Stimulated activated CD4-positive, alpha-beta T cell treated with anti-CD3 and anti-CD28 coated beads, TNF-alpha, amount 100 ng/mL, for 48 hours (primary cell): ENCODE data around the gene DPYSL4.

ENCODE experiments used
- DNase-seq, 3 donors: peaks; one replicate each; pipeline ENCODE4 v3.0.0-alpha.2; 2020; ENCODE audit warnings: low read depth in 3 of 3

The DPYSL4 gene

GRCh38 chr10:132178672-132179545 is 7.8 kb upstream of the DPYSL4 start:
- no peak for DNase-seq

GRCh38 chr10:132179551-132180392 is 7.0 kb upstream of the DPYSL4 start:
- DNase-seq: no peak

GRCh38 chr10:132180736-132181135 is 6.0 kb upstream of the DPYSL4 start:
- DNase-seq: no peak

- no peak for DNase-seq
Measured at GRCh38 chr10:132181691-132182425, 4.9 kb upstream of the DPYSL4 start.

- no peak for DNase-seq
Measured at GRCh38 chr10:132182591-132182990, 4.2 kb upstream of the DPYSL4 start.

- DNase-seq: no peak
Measured at GRCh38 chr10:132183046-132183445, 3.7 kb upstream of the DPYSL4 start.

- no peak for DNase-seq
Measured at GRCh38 chr10:132184816-132185593, 1.7 kb upstream of the DPYSL4 start.

- peak in 1 of 3 donors; percentile 16 for DNase-seq
Measured at GRCh38 chr10:132185601-132186487, 904 bp upstream of the DPYSL4 start.

- DNase-seq: no peak
Measured at GRCh38 chr10:132187430-132188138, 836 bp downstream of the DPYSL4 start.

GRCh38 chr10:132188331-132188730 is 1.6 kb downstream of the DPYSL4 start:
- DNase-seq: no peak

- no peak for DNase-seq
Measured at GRCh38 chr10:132189016-132189415, 2.3 kb downstream of the DPYSL4 start.

GRCh38 chr10:132189810-132190422 is 3.2 kb downstream of the DPYSL4 start:
- DNase-seq: no peak

GRCh38 chr10:132192076-132192975 is 5.6 kb downstream of the DPYSL4 start:
- no peak for DNase-seq

GRCh38 chr10:132192991-132193665 is 6.4 kb downstream of the DPYSL4 start:
- DNase-seq: no peak

- no peak for DNase-seq
Measured at GRCh38 chr10:132193907-132194552, 7.3 kb downstream of the DPYSL4 start.

- no peak for DNase-seq
Measured at GRCh38 chr10:132194726-132195125, 8.0 kb downstream of the DPYSL4 start.
